ENCODE results near the gene RAB11A. TPM values are rescaled to one million over a fixed set of nuclear protein-coding genes. Genes with fewer than 3 reads are reported as not detected.

RAB11A gene
- polyA plus RNA-seq, 1 donor from 2014 or later = 600 TPM

DNA sequence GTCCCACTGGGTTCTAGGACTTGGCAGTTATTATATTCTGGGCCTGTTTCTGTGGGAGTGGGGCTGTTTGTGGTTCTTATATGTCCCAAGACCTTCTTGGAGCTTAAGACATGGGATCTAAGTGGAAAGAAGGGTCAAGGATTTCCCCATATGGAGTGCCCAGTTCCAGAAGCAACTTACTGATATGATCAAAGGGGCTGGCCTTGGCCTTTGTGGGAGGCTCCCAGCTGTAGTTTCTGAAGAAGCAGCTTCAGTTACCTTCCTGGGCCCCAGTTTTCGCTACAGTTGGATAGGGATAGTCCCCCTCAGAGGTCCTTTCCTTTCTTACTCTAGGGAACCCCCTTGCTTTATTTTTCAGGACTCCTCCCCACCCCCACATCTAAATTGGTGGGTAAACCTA, 56.0 kb downstream of the RAB11A start:
- Histone ChIP-seq H3K36me3 (ENCODE audit: insufficient read depth, low read length) (no peaks in the 10 kb centered on the region), H3K9ac (ENCODE audit: low read length) (no peak overlapping the region), H3K4me3 (ENCODE audit: low read length) (no peak overlapping the region), H3K27ac (ENCODE audit: low read length) (no peak overlapping the region), H3K9me3 (ENCODE audit: low read length) (no peaks in the 10 kb centered on the region), H4K20me1 (ENCODE audit: insufficient read depth) (no peaks in the 10 kb centered on the region), H3K79me2 (replicated peaks; ENCODE audit: insufficient read depth, low read length) (no peaks in the 10 kb centered on the region), H3K4me2 (ENCODE audit: low read length) (no peak overlapping the region), H3F3A (ENCODE audit: insufficient read depth, low read length, poor library complexity, severe bottlenecking) (no peaks in the 10 kb centered on the region), H3K27me3 (ENCODE audit: insufficient read depth, low read depth, low read length) (no peaks in the 10 kb centered on the region), H2AFZ (ENCODE audit: low read depth, low read length) (no peak overlapping the region), H3K9me2 (ENCODE audit: insufficient read depth, low read length) (no peaks in the 10 kb centered on the region)
- TF ChIP-seq POLR2AphosphoS5 (IDR thresholded peaks at IDR 0.05) (no peak), EZH2 (IDR thresholded peaks at IDR 0.05; ENCODE audit: borderline replicate concordance, insufficient read depth, low read length, poor library complexity, severe bottlenecking) (no peak), TAF1 (IDR thresholded peaks at IDR 0.05; ENCODE audit: low read depth) (no peak), SMC3 (conservative IDR thresholded peaks at IDR 0.05; ENCODE audit: poor library complexity) (no peak), MXI1 (conservative IDR thresholded peaks at IDR 0.05; ENCODE audit: poor library complexity, severe bottlenecking) (no peak), EP300 (conservative IDR thresholded peaks at IDR 0.05; ENCODE audit: poor library complexity, severe bottlenecking) (no peak), RAD21 (conservative IDR thresholded peaks at IDR 0.05) (no peak)
- TF ChIP-seq, protein P1, sequence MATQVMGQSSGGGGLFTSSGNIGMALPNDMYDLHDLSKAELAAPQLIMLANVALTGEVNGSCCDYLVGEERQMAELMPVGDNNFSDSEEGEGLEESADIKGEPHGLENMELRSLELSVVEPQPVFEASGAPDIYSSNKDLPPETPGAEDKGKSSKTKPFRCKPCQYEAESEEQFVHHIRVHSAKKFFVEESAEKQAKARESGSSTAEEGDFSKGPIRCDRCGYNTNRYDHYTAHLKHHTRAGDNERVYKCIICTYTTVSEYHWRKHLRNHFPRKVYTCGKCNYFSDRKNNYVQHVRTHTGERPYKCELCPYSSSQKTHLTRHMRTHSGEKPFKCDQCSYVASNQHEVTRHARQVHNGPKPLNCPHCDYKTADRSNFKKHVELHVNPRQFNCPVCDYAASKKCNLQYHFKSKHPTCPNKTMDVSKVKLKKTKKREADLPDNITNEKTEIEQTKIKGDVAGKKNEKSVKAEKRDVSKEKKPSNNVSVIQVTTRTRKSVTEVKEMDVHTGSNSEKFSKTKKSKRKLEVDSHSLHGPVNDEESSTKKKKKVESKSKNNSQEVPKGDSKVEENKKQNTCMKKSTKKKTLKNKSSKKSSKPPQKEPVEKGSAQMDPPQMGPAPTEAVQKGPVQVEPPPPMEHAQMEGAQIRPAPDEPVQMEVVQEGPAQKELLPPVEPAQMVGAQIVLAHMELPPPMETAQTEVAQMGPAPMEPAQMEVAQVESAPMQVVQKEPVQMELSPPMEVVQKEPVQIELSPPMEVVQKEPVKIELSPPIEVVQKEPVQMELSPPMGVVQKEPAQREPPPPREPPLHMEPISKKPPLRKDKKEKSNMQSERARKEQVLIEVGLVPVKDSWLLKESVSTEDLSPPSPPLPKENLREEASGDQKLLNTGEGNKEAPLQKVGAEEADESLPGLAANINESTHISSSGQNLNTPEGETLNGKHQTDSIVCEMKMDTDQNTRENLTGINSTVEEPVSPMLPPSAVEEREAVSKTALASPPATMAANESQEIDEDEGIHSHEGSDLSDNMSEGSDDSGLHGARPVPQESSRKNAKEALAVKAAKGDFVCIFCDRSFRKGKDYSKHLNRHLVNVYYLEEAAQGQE (IDR thresholded peaks at IDR 0.05; ENCODE audit: borderline replicate concordance) = no peak
- TF ChIP-seq, protein P2, sequence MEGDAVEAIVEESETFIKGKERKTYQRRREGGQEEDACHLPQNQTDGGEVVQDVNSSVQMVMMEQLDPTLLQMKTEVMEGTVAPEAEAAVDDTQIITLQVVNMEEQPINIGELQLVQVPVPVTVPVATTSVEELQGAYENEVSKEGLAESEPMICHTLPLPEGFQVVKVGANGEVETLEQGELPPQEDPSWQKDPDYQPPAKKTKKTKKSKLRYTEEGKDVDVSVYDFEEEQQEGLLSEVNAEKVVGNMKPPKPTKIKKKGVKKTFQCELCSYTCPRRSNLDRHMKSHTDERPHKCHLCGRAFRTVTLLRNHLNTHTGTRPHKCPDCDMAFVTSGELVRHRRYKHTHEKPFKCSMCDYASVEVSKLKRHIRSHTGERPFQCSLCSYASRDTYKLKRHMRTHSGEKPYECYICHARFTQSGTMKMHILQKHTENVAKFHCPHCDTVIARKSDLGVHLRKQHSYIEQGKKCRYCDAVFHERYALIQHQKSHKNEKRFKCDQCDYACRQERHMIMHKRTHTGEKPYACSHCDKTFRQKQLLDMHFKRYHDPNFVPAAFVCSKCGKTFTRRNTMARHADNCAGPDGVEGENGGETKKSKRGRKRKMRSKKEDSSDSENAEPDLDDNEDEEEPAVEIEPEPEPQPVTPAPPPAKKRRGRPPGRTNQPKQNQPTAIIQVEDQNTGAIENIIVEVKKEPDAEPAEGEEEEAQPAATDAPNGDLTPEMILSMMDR (IDR thresholded peaks at IDR 0.05; ENCODE audit: poor library complexity, severe bottlenecking) = no peak

DNA sequence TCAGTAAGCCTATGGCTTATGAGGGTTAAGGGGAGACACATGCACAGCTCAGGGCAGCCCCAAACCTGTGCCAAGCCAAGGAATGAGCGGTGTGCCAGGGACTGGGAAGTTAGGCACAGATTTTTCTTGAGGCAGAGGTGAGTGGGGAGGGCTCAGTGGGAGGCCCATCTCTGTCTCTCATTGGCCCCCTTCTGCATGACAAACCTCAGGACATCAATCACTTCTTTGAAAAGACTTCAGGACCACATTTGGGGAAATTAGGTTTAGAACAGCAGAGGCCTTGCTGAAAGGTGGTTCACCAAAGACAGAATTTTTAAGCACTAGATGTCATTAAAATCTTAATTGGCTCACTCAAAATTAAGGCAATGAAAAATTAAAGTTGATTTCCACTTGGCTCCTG, 57.2 kb downstream of the RAB11A start:
- Histone ChIP-seq H3K36me3 (ENCODE audit: insufficient read depth, low read length) (no peaks in the 10 kb centered on the region), H3K27me3 (ENCODE audit: insufficient read depth, low read depth, low read length) (no peaks in the 10 kb centered on the region), H3F3A (ENCODE audit: insufficient read depth, low read length, poor library complexity, severe bottlenecking) (no peaks in the 10 kb centered on the region), H3K79me2 (replicated peaks; ENCODE audit: insufficient read depth, low read length) (no peaks in the 10 kb centered on the region), H4K20me1 (ENCODE audit: insufficient read depth) (no peaks in the 10 kb centered on the region), H3K4me3 (ENCODE audit: low read length) (no peak overlapping the region), H3K9me2 (ENCODE audit: insufficient read depth, low read length) (no peaks in the 10 kb centered on the region), H3K9me3 (ENCODE audit: low read length) (no peaks in the 10 kb centered on the region), H3K27ac (ENCODE audit: low read length) (no peak overlapping the region), H2AFZ (ENCODE audit: low read depth, low read length) (no peak overlapping the region), H3K9ac (ENCODE audit: low read length) (no peak overlapping the region), H3K4me2 (ENCODE audit: low read length) (no peak overlapping the region)
- TF ChIP-seq, protein P2 (IDR thresholded peaks at IDR 0.05; ENCODE audit: poor library complexity, severe bottlenecking) = no peak
- no peak for TF ChIP-seq MXI1 (conservative IDR thresholded peaks at IDR 0.05; ENCODE audit: poor library complexity, severe bottlenecking)
- no peak for TF ChIP-seq EZH2 (IDR thresholded peaks at IDR 0.05; ENCODE audit: borderline replicate concordance, insufficient read depth, low read length, poor library complexity, severe bottlenecking)
